IMR-90 (cell line): ENCODE measurements around the gene TNF. TPM values are rescaled to one million over a fixed set of nuclear protein-coding genes. Genes with fewer than 3 reads are reported as not detected.

ENCODE experiments used
- ATAC-seq: fragments of 200-7000 bp; cut with Tn5 transposase; 2 replicates; pipeline ENCODE4 v1.9.1; 2020; ENCODE audit warnings: low read depth, mild to moderate bottlenecking, moderate library complexity
- BruUV-seq: library from RNA; stranded (reverse); fragments of 400-500 nt; replicated peaks from 2 replicates; lab custom pipeline; 2021; lab: Mats Ljungman, UMichigan
- CTCF ChIA-PET: fragments of 300-600 bp; formaldehyde crosslinking; extraction: SDS; loops from one replicate; lab custom pipeline; 2021; ENCODE audit warnings: antibody characterized with exemption; lab: Yijun Ruan, JAX
- POLR2A ChIA-PET: fragments of 300-600 bp; sonication (Branson Sonifier 250); formaldehyde crosslinking; loops from one replicate; lab custom pipeline; 2022; ENCODE audit warnings: antibody characterized with exemption; ENCODE audit not compliant: unreplicated experiment; lab: Charles Lee
- DNase-seq: peaks from one replicate; pipeline ENCODE4 v3.0.0; 2013
- H2AFZ ChIP-seq: replicated peaks from 2 replicates; pipeline ENCODE3; 2013; ENCODE audit warnings: low read length, mild to moderate bottlenecking; ENCODE audit not compliant: poor library complexity
- H2AK5ac ChIP-seq: 2 replicates; pipeline ENCODE4 v1.6.1; 2013; ENCODE audit warnings: low read depth, low read length, inconsistent platforms
- H2AK9ac ChIP-seq: replicated peaks from 2 replicates; pipeline ENCODE3; 2013; ENCODE audit warnings: mild to moderate bottlenecking, low read depth, low read length, moderate library complexity; ENCODE audit not compliant: poor library complexity
- H2BK120ac ChIP-seq: 2 replicates; pipeline ENCODE4 v1.6.1; 2013; ENCODE audit warnings: low read depth, low read length, inconsistent platforms
- H2BK15ac ChIP-seq: 3 replicates; pipeline ENCODE4 v1.6.1; 2013; ENCODE audit warnings: low read depth, low read length, inconsistent platforms
- H2BK20ac ChIP-seq: 2 replicates; pipeline ENCODE4 v1.6.1; 2013; ENCODE audit warnings: low read depth, mild to moderate bottlenecking, inconsistent platforms, low read length, moderate library complexity
- H2BK5ac ChIP-seq: 2 replicates; pipeline ENCODE4 v1.6.1; 2013; ENCODE audit warnings: mild to moderate bottlenecking, low read depth, low read length, inconsistent platforms; ENCODE audit not compliant: poor library complexity, severe bottlenecking
- H3K14ac ChIP-seq: replicated peaks from 2 replicates; pipeline ENCODE4 v1.6.1; 2013; ENCODE audit warnings: low read depth, low read length, inconsistent platforms
- H3K18ac ChIP-seq: 2 replicates; pipeline ENCODE4 v1.6.1; 2013; ENCODE audit warnings: low read depth, low read length, control low read depth
- H3K23ac ChIP-seq: 2 replicates; pipeline ENCODE4 v1.6.1; 2013; ENCODE audit warnings: low read depth, low read length, inconsistent platforms
- H3K27ac ChIP-seq: 2 replicates; pipeline ENCODE4 v1.5.1; 2013; ENCODE audit warnings: mild to moderate bottlenecking, control low read depth, low read length; ENCODE audit not compliant: insufficient read depth
- H3K27me3 ChIP-seq: 2 replicates; pipeline ENCODE4 v1.6.1; 2013; ENCODE audit warnings: low read length; ENCODE audit not compliant: control insufficient read depth, insufficient read depth
- H3K36me3 ChIP-seq: 2 replicates; pipeline ENCODE4 v1.6.1; 2013; ENCODE audit warnings: low read length, mixed read lengths; ENCODE audit not compliant: control insufficient read depth, insufficient read depth
- H3K4ac ChIP-seq: 2 replicates; pipeline ENCODE4 v1.6.1; 2013; ENCODE audit warnings: low read depth, low read length, inconsistent platforms
- H3K4me1 ChIP-seq: 2 replicates; pipeline ENCODE4 v1.6.1; 2013; ENCODE audit warnings: low read length, mixed read lengths; ENCODE audit not compliant: control insufficient read depth, insufficient read depth
- H3K4me2 ChIP-seq: 2 replicates; pipeline ENCODE4 v1.6.1; 2013; ENCODE audit warnings: low read depth, mild to moderate bottlenecking, control low read depth, low read length, moderate library complexity
- H3K4me3 ChIP-seq: 2 replicates; pipeline ENCODE4 v1.5.1; 2013; ENCODE audit warnings: low read depth, mild to moderate bottlenecking, control low read depth, low read length, moderate library complexity; ENCODE audit not compliant: insufficient read depth
- H3K56ac ChIP-seq: 2 replicates; pipeline ENCODE4 v1.6.1; 2013; ENCODE audit warnings: low read length, inconsistent platforms; ENCODE audit not compliant: insufficient read depth; ENCODE audit errors: extremely low read depth
- H3K79me1 ChIP-seq, 2 experiments: 2 replicates each; pipeline ENCODE4 v1.6.1; 2013; ENCODE audit warnings: low read length in 2 of 2, inconsistent platforms in 1 of 2, low read depth in 1 of 2
- H3K9ac ChIP-seq: 2 replicates; pipeline ENCODE4 v1.6.1; 2013; ENCODE audit warnings: low read depth, low read length, control low read depth
- H3K9me1 ChIP-seq: 2 replicates; pipeline ENCODE4 v1.6.1; 2013; ENCODE audit warnings: low read length, inconsistent platforms; ENCODE audit not compliant: insufficient read depth
- H3K9me3 ChIP-seq: 2 replicates; pipeline ENCODE4 v1.6.1; 2013; ENCODE audit warnings: low read length; ENCODE audit not compliant: control insufficient read depth, insufficient read depth
- H4K20me1 ChIP-seq: 2 replicates; pipeline ENCODE4 v1.6.1; 2013; ENCODE audit warnings: low read length, inconsistent platforms; ENCODE audit not compliant: insufficient read depth
- H4K5ac ChIP-seq: 2 replicates; pipeline ENCODE4 v1.6.1; 2013; ENCODE audit warnings: mild to moderate bottlenecking, low read depth, low read length, control low read depth
- H4K8ac ChIP-seq, 2 experiments: 2 replicates each; pipeline ENCODE4 v1.6.1; 2013; ENCODE audit warnings: low read depth in 2 of 2, low read length in 2 of 2, control low read depth in 1 of 2, inconsistent platforms in 1 of 2
- H4K91ac ChIP-seq: 2 replicates; pipeline ENCODE4 v1.6.1; 2013; ENCODE audit warnings: low read depth, low read length, inconsistent platforms; ENCODE audit not compliant: insufficient read depth
- BHLHE40 ChIP-seq: fragments of 150-350 bp; IDR thresholded peaks from 2 replicates; pipeline ENCODE4 v1.6.1; 2016; ENCODE audit warnings: mild to moderate bottlenecking, low read depth, low read length
- CEBPB ChIP-seq: IDR thresholded peaks from 2 replicates; pipeline ENCODE4 v1.6.1; 2012; ENCODE audit warnings: low read depth, low read length, improper control_type of control experiment
- CHD1 ChIP-seq: IDR thresholded peaks from 2 replicates; pipeline ENCODE4 v1.6.1; 2012; ENCODE audit warnings: low read depth, low read length, improper control_type of control experiment
- FOS ChIP-seq: fragments of 150-350 bp; IDR thresholded peaks from 2 replicates; pipeline ENCODE4 v1.6.1; 2016; ENCODE audit warnings: low read depth, low read length
- MAZ ChIP-seq: IDR thresholded peaks from 2 replicates; pipeline ENCODE4 v1.6.1; 2012; ENCODE audit warnings: low read depth, mild to moderate bottlenecking, low read length, improper control_type of control experiment, moderate library complexity, borderline replicate concordance
- MXI1 ChIP-seq: IDR thresholded peaks from 2 replicates; pipeline ENCODE4 v1.6.1; 2012; ENCODE audit warnings: low read depth, mild to moderate bottlenecking, low read length, moderate library complexity, borderline replicate concordance
- POLR2A ChIP-seq: IDR thresholded peaks from 2 replicates; pipeline ENCODE4 v1.6.1; 2012; ENCODE audit warnings: mild to moderate bottlenecking, low read depth, low read length
- RCOR1 ChIP-seq: IDR thresholded peaks from 2 replicates; pipeline ENCODE4 v1.6.1; 2012; ENCODE audit warnings: mild to moderate bottlenecking, low read length, improper control_type of control experiment; ENCODE audit not compliant: insufficient replicate concordance
- RFX5 ChIP-seq: IDR thresholded peaks from 2 replicates; pipeline ENCODE4 v1.8.0; 2012; ENCODE audit warnings: low read depth, mild to moderate bottlenecking, low read length, moderate library complexity
- SMC3 ChIP-seq: fragments of 150-350 bp; IDR thresholded peaks from 2 replicates; pipeline ENCODE4 v1.6.1; 2016; ENCODE audit warnings: low read depth, mild to moderate bottlenecking, antibody characterized with exemption, low read length, moderate library complexity
- WGBS, 2 experiments: methylation state at CpG; one replicate each; pipeline versions ENCODE4 v1.1.5 to v1.1.7; 2013; ENCODE audit warnings: missing lambda C conversion rate in 2 of 2; ENCODE audit not compliant: insufficient read length in 1 of 2; ENCODE audit errors: extremely low coverage in 2 of 2; 5-methylcytosine and 5-hydroxymethylcytosine counted together
- dilution Hi-C: fragments of 300-500 bp; cut with HindIII; formaldehyde crosslinking; loops from one replicate; pipeline ENCODE4 v1.14.3; 2018; ENCODE audit warnings: low sequenced_read_pairs; ENCODE audit not compliant: unreplicated experiment
- in situ Hi-C: fragments of 300-500 bp; cut with MboI; formaldehyde crosslinking; loops from 3 replicates; pipeline ENCODE4 v1.14.3; 2019; ENCODE audit warnings: low sequenced_read_pairs, inconsistent platforms, mixed read lengths
- intact Hi-C: fragments of 100-400 bp; cut with micrococcal nuclease; formaldehyde crosslinking; loops from 2 replicates; pipeline ENCODE4 v1.10.0; 2022
- polyA plus RNA-seq, 3 experiments: library from polyadenylated mRNA; depleted of rRNA; stranded (reverse); fragments of >200 nt; gene quantifications; 2 replicates each; pipeline ENCODE4 v1.2.3, GENCODE V29; 2012; ENCODE audit warnings: low replicate concordance in 1 of 3
- total RNA-seq: library from RNA; depleted of rRNA; stranded (reverse); fragments of >200 nt; gene quantifications from 2 replicates; pipeline ENCODE4 v1.2.3, GENCODE V29; 2012
- TF ChIP-seq, protein P1 (sequence below): fragments of 150-350 bp; IDR thresholded peaks from 2 replicates; pipeline ENCODE4 v1.6.1; 2016; ENCODE audit warnings: low read depth, mild to moderate bottlenecking, low read length, moderate library complexity, borderline replicate concordance
- TF ChIP-seq, protein P2 (sequence below): fragments of 150-350 bp; IDR thresholded peaks from 2 replicates; pipeline ENCODE4 v1.6.1; 2017; ENCODE audit warnings: mild to moderate bottlenecking, antibody characterized with exemption, low read length, low read depth
- TF ChIP-seq, protein P3 (sequence below): conservative IDR thresholded peaks from 2 replicates; pipeline ENCODE4 v1.5.1; 2012; ENCODE audit warnings: mild to moderate bottlenecking, low read depth, low read length, improper control_type of control experiment

Gene TNF
- total and polyA plus RNA-seq, 2 of the 4 experiments (the other 2 are of a cell fraction), result not detected

DNA sequence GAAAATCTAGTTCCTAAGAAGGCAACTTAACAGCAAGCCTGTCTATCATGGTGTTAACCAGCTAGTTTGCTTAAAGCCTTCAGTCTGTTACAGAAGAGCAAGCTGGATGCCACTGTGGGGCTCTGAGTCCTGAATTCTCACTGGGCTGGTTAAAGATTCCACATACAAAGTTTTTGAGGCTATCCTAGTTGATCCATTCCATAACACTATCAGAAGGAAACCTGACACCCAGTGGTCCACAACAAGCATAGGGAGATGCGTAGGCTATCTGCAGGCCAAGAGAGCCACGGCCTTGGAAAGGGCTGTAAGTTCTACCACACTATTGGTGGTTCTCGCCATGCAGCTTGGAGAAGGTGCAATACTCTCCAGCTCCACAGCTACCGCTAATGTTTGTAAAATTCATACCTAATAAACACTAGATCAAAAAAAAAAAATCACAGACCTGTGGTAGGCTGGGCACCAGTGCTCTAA, 47.0 kb upstream of the TNF start:
- Histone ChIP-seq H2AFZ (no peak overlapping the region), H4K5ac (no peak overlapping the region), H2BK15ac (no peak overlapping the region), H3K27ac (no peak overlapping the region), H3K18ac (no peak overlapping the region), H3K9ac (no peak overlapping the region), H3K4ac (no peak overlapping the region), H2BK120ac (no peak overlapping the region), H2AK9ac (no peak overlapping the region), H3K14ac (no peak overlapping the region), H3K56ac (no peak overlapping the region), H4K20me1 (peaks cover 47% of the 10 kb centered on the region), H3K79me1 (peaks cover 15 to 49% of the 10 kb centered on the region in 2 experiments; a peak in 3 of 4 replicates), H3K4me3 (no peak overlapping the region), H2AK5ac (no peak overlapping the region), H3K23ac (no peak overlapping the region), H3K27me3 (no peaks in the 10 kb centered on the region), H4K91ac (no peak overlapping the region), H3K9me1 (peaks cover 20% of the 10 kb centered on the region), H3K9me3 (no peaks in the 10 kb centered on the region), H2BK20ac (no peak overlapping the region), H4K8ac (no peak overlapping the region), H3K36me3 (peaks cover 41% of the 10 kb centered on the region), H3K4me1 (peaks cover 10% of the 10 kb centered on the region), H3K4me2 (no peak overlapping the region), H2BK5ac (no peak overlapping the region)
- in situ Hi-C loops, result no loop called here
- ChIA-PET POLR2A (no interaction called here), CTCF (interaction anchor here (0.9 to 1.3 kb wide), 2 partner anchors 18 to 33 kb away, joined by 4 to 5 read pairs; partner anchors contain the start of gene ATP6V1G2)
- intact Hi-C loops, result loop anchor here (5.0 kb wide), 1 partner anchor 36 kb away; no protein-coding TSS in a partner anchor
- dilution Hi-C loops, result no loop called here
- DNase-seq, result no peak
- ATAC-seq, result peak; percentile 15
- TF ChIP-seq RFX5 (no peak), FOS (no peak), BHLHE40 (no peak), CEBPB (no peak), RCOR1 (no peak), MXI1 (no peak), SMC3 (no peak), MAZ (no peak), POLR2A (no peak), CHD1 (no peak)
- TF ChIP-seq, protein P1, sequence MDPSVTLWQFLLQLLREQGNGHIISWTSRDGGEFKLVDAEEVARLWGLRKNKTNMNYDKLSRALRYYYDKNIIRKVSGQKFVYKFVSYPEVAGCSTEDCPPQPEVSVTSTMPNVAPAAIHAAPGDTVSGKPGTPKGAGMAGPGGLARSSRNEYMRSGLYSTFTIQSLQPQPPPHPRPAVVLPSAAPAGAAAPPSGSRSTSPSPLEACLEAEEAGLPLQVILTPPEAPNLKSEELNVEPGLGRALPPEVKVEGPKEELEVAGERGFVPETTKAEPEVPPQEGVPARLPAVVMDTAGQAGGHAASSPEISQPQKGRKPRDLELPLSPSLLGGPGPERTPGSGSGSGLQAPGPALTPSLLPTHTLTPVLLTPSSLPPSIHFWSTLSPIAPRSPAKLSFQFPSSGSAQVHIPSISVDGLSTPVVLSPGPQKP, result no peak
- TF ChIP-seq, protein P2, sequence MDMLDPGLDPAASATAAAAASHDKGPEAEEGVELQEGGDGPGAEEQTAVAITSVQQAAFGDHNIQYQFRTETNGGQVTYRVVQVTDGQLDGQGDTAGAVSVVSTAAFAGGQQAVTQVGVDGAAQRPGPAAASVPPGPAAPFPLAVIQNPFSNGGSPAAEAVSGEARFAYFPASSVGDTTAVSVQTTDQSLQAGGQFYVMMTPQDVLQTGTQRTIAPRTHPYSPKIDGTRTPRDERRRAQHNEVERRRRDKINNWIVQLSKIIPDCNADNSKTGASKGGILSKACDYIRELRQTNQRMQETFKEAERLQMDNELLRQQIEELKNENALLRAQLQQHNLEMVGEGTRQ, result no peak
- TF ChIP-seq, protein P3, sequence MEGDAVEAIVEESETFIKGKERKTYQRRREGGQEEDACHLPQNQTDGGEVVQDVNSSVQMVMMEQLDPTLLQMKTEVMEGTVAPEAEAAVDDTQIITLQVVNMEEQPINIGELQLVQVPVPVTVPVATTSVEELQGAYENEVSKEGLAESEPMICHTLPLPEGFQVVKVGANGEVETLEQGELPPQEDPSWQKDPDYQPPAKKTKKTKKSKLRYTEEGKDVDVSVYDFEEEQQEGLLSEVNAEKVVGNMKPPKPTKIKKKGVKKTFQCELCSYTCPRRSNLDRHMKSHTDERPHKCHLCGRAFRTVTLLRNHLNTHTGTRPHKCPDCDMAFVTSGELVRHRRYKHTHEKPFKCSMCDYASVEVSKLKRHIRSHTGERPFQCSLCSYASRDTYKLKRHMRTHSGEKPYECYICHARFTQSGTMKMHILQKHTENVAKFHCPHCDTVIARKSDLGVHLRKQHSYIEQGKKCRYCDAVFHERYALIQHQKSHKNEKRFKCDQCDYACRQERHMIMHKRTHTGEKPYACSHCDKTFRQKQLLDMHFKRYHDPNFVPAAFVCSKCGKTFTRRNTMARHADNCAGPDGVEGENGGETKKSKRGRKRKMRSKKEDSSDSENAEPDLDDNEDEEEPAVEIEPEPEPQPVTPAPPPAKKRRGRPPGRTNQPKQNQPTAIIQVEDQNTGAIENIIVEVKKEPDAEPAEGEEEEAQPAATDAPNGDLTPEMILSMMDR, result no peak
- BruUV-seq, result no TSS peak
- 60% methylated on average over 1 of the region's 4 CpGs; no CpG with 5 or more reads in 1 of the 2 experiments for WGBS, 2 experiments
